Islet of Langerhans (tissue), 1 donor: ENCODE measurements around the gene LHFPL3.
"Not testable (repeated sequence)": the region's sequence is repeated elsewhere in the genome, so short reads cannot be mapped to it uniquely, and the experiment has no call there.

Experiments
- FAIRE-seq: peaks from one replicate; lab custom pipeline; 2011; peaks lifted over from hg19 to GRCh38; lab: Jason Lieb, UNC

Gene LHFPL3

DNA sequence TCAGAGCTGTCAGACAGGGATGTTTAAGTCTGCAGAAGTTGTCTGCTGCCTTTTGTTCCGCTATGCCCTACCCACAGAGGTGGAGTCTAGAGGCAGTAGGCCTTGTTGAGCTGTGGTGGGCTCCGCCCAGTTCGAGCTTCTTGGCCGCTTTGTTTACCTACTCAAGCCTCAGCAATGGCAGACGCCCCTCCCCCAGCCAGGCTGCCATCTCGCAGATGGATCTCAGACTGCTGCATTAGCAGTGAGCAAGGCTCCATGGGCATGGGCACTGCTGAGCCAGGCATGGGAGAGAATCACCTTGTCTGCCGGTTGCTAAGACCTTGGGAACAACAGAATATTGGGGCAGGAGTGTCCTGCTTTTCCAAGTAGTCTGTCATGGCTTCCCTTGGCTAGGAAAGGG is 267.2 kb downstream of the LHFPL3 start:
- FAIRE-seq: not testable (repeated sequence)

GRCh38 chr7:104603957-104604356 is 275.6 kb downstream of the LHFPL3 start:
- no peak for FAIRE-seq

DNA sequence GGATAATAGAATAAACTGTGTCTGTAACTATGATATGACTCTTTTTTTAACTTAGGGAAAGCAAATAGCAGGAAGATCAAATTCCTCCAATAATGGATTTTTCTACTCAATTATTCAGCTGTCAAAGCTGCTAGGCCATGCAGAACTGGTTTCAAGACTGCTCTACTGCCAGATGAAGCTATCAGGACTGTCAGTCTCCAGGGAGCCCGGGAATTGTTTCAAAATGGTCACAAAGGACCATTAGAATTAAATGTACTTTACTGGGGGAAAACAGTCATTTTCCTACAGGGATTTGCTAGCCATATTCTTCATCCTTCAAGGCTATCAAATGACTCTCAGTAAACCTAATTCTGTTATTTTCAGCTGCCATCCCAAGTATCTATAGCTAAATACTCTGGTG is 276.3 kb downstream of the LHFPL3 start:
- no peak for FAIRE-seq

DNA sequence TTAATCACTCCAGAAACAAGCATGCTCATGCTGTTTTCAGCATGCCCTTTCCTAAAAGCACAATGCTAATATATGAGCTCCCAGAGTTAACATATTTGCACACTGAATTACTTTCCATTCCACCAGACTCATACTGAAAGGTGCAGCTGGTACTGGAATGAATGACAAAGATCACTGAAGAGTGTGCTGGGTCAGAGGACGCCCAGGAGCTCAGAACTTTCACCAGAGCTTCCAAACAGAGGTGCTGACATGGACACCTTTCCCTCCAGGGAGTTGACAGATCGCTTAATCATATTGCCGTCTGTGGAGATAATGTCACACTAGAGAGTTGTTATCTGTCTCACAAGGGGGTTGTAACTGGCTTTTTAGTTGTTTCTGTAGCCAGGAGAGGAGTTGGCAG is 292.9 kb downstream of the LHFPL3 start:
- no peak for FAIRE-seq

DNA sequence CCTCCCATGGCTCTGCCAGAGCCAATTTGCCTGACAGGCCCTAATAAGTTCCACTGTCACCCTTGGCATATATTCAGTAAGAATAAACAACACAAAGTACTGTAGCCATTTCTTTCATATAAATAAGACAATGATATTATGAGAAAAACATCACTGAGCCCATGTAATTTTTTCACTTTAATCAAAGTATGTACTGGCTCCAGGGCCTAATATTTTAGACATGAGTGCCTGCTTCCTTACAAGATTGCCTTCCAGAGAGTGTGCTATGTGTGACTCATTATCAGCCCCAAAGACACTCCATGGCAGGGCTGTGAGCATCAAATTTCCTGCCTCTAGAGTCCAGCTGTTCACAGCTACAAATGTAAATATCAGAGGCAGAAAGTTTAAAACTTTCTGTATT is 297.6 kb downstream of the LHFPL3 start:
- no peak for FAIRE-seq

DNA sequence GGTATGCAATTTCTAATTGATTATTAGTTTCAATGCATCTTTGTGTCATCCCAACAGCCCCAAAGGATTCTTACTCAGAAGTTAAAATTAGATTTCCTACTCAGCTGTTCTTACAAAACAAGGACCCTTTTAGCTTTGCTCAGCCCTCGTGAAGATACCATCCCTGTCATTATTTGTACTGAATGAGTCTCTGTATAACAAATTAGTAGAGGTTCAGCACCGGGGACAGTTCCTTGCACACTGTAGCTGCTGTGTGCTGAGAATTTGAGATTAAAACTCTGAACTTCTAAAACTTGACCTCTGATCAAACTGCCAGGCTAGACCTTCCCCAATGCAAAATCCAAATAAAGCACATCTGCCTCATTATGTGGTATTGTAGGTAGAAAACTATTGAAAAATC is 299.1 kb downstream of the LHFPL3 start:
- no peak for FAIRE-seq

DNA sequence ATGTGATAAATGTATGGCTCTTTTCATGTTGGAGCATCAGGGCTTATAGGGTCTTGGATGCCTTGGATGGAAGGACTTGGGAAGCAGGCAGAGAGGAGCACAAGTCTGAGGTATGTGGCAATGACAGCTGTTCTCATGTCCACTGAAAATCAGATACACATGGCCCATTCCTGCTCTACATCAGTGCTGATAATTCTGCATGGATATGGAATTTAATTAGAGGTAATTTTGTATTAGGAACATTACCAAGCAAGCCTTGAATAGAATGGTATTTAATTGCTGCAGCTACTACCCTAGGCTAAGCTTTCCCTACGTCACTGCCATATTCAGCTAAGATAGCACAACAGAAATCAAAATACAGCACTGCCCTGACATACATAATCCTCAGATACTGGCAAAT is 299.6 kb downstream of the LHFPL3 start:
- no peak for FAIRE-seq

- no peak for FAIRE-seq
These were observed 301.0 kb downstream of the LHFPL3 start for GRCh38 chr7:104629408-104629807.

GRCh38 chr7:104640506-104640905 is 312.1 kb downstream of the LHFPL3 start:
- FAIRE-seq: no peak

DNA sequence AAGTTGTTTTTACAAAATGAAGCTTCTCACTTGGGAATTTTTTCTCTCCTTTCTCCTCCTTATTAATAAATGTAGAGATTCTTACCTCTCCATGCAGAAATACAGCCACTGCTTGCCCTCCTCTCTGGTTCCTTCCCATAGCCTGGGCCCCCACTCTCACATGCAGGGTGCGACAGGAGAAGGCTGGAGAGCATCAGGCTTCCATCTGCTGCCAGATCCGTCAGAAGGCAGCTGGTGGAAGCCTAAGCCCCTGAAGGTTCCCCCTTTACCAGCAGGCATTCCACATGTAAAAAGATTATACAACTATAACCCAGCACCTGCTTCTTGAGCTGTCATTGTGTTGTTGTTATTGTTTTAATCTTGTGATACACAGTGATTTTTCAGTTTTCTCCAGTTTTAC is 314.2 kb downstream of the LHFPL3 start:
- no peak for FAIRE-seq

DNA sequence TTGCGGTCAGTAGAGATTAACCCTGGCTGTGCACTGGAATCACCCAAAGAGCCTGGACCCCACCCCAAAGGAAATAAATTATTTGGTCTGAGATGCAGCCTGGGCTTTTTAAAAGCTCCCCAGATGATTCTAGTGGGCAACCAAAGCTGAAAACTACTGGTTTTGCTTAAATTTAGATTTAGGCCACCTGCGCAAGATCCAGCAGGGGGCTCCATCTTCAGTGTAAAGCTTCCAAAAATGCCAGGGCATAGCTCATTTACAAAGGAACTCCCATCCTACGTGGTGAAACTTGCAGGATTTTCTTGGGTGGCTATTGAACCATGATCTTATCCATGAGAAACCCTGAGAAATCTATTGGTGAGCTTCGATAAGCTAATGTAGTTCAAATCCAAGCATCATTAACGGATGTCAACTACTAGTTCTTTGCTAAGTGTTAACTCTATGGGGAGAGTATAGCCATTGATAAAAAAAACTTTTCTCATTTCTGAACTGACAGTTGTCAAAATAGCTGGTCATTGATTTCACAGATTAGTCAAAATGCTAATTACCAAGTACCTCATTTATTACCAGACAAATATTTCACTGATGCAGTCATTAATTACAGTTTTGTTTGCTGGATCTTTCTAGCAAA is 315.3 kb downstream of the LHFPL3 start:
- FAIRE-seq: no peak

DNA sequence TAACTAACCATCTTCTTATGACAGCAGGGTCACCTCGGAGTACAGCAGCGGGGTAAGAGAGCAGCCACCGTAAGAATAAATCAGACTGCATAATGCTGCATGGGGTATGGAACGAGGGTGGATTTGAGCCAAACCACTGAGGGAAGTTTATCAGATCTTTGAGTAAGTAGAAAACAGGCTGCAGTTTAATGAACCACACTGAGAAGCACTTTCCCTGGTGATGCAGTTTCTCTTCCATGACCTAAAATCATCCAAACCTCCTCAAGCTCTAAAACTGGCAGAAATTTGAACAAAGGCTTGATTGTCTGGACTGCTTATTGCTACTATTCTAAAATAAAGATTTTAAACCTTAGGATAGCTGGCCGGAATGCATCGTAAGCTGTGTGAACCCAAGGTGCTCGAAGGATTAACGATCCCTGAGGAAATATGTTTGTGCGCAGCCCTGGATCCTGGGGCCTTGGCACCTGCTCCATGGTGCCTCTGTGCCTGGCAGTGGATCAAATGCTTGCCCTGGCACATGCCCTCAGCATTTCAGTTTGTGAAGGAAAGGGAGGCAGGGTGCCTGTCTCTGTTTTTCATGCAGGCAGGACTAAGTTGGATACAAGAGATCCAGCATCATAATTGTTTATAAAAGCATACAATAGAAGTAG is 322.7 kb downstream of the LHFPL3 start:
- FAIRE-seq: no peak

DNA sequence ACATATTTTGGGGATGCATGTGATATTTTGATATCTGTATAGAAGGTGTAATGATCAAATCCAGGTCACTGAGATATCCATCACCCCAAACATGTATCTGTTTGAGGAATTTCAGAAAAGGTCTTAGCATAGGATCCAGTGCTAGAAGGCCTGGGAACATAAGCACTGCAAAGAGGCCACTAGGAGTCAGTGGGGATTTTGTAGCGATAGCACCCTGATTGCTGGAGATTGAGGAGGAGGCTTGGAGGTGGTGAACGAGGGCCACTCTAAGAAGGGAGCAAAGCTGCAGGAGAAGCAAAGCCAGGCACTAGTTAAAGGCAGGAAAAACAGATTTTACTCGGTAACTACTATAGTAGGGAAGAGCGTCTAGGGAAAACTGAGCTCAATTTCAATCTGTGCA is 324.0 kb downstream of the LHFPL3 start:
- FAIRE-seq: no peak

GRCh38 chr7:104652865-104653264 is 324.5 kb downstream of the LHFPL3 start:
- FAIRE-seq: no peak

GRCh38 chr7:104653825-104654401 is 325.5 kb downstream of the LHFPL3 start:
- no peak for FAIRE-seq

DNA sequence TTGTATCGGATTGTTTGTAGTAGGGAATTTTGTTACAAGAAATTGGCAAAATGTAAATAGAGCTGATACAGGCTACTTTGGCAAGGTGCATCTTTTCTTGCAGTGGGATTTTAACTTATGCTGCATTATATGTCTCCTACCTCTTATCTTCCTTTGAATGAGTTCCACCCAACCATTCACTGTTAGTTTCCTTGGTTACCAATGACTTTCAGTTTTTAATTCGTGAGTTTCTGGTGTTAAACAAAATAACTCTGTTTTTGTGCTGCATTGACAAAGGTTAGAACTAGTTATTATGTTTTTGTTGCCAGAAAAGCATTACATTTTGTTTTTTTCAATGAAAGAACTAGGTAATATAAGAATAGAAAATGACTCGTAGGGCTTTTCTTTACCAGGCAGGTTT is 327.2 kb downstream of the LHFPL3 start:
- FAIRE-seq: no peak

- FAIRE-seq: no peak
These were observed 328.1 kb downstream of the LHFPL3 start for GRCh38 chr7:104656467-104656866.

DNA sequence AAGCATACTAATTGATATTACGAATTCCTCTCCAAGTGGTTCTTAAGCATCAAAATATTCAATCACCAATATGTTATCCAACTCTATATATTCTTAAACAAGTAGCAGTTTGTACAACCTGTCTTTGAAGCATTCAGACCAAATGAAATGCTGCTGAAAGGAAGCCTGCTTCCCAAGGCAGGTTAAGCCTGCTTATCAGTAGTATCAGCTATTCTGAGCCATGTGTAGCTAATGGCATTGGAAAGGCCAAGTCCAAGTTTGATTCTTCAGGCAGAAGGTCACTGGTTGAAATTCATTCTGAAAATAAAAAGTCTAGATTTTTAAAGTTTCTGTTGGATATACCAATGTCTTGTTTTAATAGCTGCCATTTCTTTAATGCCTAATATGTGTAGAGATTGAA is 328.7 kb downstream of the LHFPL3 start:
- no peak for FAIRE-seq

GRCh38 chr7:104661575-104661974 is 333.2 kb downstream of the LHFPL3 start:
- no peak for FAIRE-seq

DNA sequence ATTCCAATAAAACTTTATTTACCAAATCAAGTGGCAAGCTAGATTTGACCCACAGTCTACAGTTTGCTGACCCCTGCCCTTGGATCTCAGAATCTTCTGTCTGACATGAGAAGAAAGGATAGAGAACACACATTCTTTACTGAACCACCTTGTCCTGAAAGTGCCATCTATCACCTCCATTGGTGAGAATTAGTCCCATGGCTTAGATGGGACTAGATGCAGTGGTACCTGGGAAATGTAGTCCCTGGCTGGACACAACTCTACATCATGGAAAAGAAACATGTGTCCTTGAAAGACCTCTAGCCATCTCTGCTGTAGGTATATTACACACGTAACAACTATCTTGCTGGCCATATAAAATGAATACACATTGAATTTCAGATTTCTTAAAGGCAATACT is 336.2 kb downstream of the LHFPL3 start:
- FAIRE-seq: no peak

DNA sequence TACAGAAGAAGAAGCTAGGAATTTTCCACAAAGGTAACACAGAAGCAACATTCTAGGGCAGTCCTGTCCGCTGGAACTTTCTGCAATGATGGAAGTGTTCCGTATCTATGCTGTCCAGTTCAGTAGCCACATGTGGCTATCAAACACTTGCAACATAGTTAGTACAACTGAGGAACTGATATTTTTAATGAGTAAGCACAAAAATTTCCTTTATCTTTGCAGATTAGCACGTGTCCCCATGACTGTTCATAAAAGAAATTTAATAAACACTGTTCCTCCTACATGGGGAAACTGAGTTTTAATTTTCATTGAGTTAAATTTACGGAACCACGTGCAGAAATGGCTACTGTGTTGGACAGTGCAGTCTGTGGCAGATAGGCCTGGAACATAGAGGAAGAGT is 349.2 kb downstream of the LHFPL3 start:
- FAIRE-seq: no peak

DNA sequence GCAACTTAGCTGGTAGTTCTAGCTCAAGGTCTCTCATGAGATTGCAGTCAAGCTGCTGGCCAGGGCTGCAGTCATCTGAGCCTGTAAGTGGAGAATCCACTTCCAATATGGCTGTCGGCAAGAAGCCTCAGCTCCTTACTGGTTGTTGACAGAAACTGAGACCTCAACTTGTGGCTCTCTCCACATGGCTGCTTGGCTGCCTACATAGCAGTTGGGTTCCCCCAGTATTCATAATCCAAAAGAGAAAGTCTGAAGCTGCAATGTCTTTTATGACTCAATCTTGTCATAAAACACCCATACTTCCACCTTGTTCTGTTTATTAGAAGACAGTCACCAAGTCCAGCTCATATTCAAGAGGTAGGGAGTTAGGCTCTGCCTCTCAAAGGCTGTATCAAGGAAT is 350.7 kb downstream of the LHFPL3 start:
- FAIRE-seq: no peak

GRCh38 chr7:104686286-104686685 is 357.9 kb downstream of the LHFPL3 start:
- FAIRE-seq: no peak

GRCh38 chr7:104694710-104695109 is 366.3 kb downstream of the LHFPL3 start:
- FAIRE-seq: no peak
